Natural killer cell (primary cell): ENCODE results near the gene OXCT1. TPM values are rescaled to one million over a fixed set of nuclear protein-coding genes. Genes with fewer than 3 reads are reported as not detected.

Experiments used
- ATAC-seq, 3 donors: fragments of 150-1000 bp in 2 of 3; fragments of 200-7000 bp in 1 of 3; cut with Tn5 transposase; 1 replicate in 1 of 3; 2 replicates in 2 of 3; pipeline ENCODE4 v1.10.0; 2021; ENCODE audit warnings: mild to moderate bottlenecking in 2 of 3, moderate library complexity in 2 of 3
- DNase-seq, 2 donors: peaks; one replicate each; pipeline versions ENCODE4 v3.0.0 to v3.0.0-alpha.2; 2013 to 2021; ENCODE audit warnings: mixed read lengths in 1 of 2
- H3K27ac ChIP-seq: one replicate; pipeline ENCODE4 v1.5.1; 2013; ENCODE audit warnings: mild to moderate bottlenecking, low read length
- H3K27me3 ChIP-seq: one replicate; pipeline ENCODE4 v1.6.1; 2013; ENCODE audit warnings: low read length; ENCODE audit not compliant: control insufficient read depth, insufficient read depth
- H3K36me3 ChIP-seq: one replicate; pipeline ENCODE4 v1.6.1; 2013; ENCODE audit warnings: low read length; ENCODE audit not compliant: control insufficient read depth, insufficient read depth
- H3K4me1 ChIP-seq: one replicate; pipeline ENCODE4 v1.6.1; 2013; ENCODE audit warnings: low read length; ENCODE audit not compliant: control insufficient read depth, insufficient read depth
- H3K4me3 ChIP-seq: one replicate; pipeline ENCODE4 v1.5.1; 2013; ENCODE audit warnings: low read length
- H3K9me3 ChIP-seq: one replicate; pipeline ENCODE4 v1.6.1; 2013; ENCODE audit warnings: low read length; ENCODE audit not compliant: control insufficient read depth, insufficient read depth
- H3K27ac Mint-ChIP-seq, 2 donors: one replicate each; pipeline ENCODE4 v1.8.0; 2022; ENCODE audit warnings: mild to moderate bottlenecking in 2 of 2, mixed read lengths in 2 of 2, moderate library complexity in 1 of 2
- H3K27me3 Mint-ChIP-seq, 2 donors: one replicate each; pipeline ENCODE4 v1.8.0; 2022; ENCODE audit warnings: low read depth in 2 of 2, mixed read lengths in 2 of 2
- H3K36me3 Mint-ChIP-seq: one replicate; pipeline ENCODE4 v1.8.0; 2022; ENCODE audit warnings: mixed read lengths
- H3K4me1 Mint-ChIP-seq, 2 donors: one replicate each; pipeline ENCODE4 v1.8.0; 2022; ENCODE audit warnings: mixed read lengths in 2 of 2
- H3K4me3 Mint-ChIP-seq: one replicate; pipeline ENCODE4 v1.8.0; 2022; ENCODE audit warnings: mild to moderate bottlenecking, moderate library complexity, mixed read lengths
- H3K9me3 Mint-ChIP-seq, 2 donors: one replicate each; pipeline ENCODE4 v1.8.0; 2022; ENCODE audit warnings: mixed read lengths in 2 of 2
- WGBS: methylation state at CpG from one replicate; pipeline ENCODE4 v1.1.7; 2013; ENCODE audit warnings: missing lambda C conversion rate; ENCODE audit not compliant: insufficient coverage; 5-methylcytosine and 5-hydroxymethylcytosine counted together
- intact Hi-C: fragments of 100-400 bp; cut with micrococcal nuclease; formaldehyde crosslinking; loops from one replicate; pipeline ENCODE4 v1.14.2; 2022
- total RNA-seq, 4 donors: library from RNA; stranded (reverse); fragments of 120-200 nt in 1 of 4; gene quantifications; one replicate each; pipeline versions ENCODE4 v1.2.3 to v1.2.4, GENCODE V29; 2013 to 2022
- TF ChIP-seq, protein P1 (sequence below): fragments of 200-600 bp; IDR thresholded peaks from one replicate; pipeline ENCODE4 v1.8.0; 2022; ENCODE audit warnings: antibody characterized with exemption

Gene OXCT1
- total RNA-seq, 3 donors from 2014 or later (not counting 1 experiment from before 2014, with no cell fraction given) = 17.1 to 19.9 (median 18.0) TPM

DNA sequence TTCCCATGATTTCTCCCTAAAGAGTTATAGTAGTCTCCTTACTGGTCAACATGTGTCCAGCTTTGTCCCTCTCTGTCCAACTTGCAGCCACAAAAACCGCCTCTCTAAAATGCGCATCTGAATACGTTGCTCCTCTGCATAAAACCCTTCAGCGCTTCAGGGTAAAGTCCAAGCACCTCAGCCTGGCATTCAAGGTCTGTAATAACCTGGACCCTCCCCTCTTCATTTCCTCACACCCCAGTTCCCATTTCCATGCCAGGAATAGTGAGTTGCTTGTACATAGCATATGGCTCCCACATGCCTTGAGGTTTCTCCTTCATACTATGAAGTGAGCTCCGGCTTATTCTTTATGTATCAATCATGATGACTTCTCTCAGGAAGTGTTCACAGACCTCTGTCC lies 101.5 kb downstream of the OXCT1 start:
- intact Hi-C loops = no loop called here
- Mint-ChIP-seq H3K9me3 (no peaks in the 10 kb centered on the region), H3K36me3 (peaks cover 6% of the 10 kb centered on the region), H3K27ac (no peak overlapping the region), H3K4me1 (peaks cover 12 to 20% of the 10 kb centered on the region in 2 donors), H3K4me3 (no peak overlapping the region), H3K27me3 (no peaks in the 10 kb centered on the region)
- WGBS = 98% methylated on average over 5 of the region's 5 CpGs
- no peaks in the 10 kb centered on the region for H3K4me1 ChIP-seq
- no peaks in the 10 kb centered on the region for H3K27me3 ChIP-seq
- no peak overlapping the region for H3K4me3 ChIP-seq
- no peaks in the 10 kb centered on the region for H3K9me3 ChIP-seq
- no peak for DNase-seq
- no peak for ATAC-seq
- TF ChIP-seq, protein P1, sequence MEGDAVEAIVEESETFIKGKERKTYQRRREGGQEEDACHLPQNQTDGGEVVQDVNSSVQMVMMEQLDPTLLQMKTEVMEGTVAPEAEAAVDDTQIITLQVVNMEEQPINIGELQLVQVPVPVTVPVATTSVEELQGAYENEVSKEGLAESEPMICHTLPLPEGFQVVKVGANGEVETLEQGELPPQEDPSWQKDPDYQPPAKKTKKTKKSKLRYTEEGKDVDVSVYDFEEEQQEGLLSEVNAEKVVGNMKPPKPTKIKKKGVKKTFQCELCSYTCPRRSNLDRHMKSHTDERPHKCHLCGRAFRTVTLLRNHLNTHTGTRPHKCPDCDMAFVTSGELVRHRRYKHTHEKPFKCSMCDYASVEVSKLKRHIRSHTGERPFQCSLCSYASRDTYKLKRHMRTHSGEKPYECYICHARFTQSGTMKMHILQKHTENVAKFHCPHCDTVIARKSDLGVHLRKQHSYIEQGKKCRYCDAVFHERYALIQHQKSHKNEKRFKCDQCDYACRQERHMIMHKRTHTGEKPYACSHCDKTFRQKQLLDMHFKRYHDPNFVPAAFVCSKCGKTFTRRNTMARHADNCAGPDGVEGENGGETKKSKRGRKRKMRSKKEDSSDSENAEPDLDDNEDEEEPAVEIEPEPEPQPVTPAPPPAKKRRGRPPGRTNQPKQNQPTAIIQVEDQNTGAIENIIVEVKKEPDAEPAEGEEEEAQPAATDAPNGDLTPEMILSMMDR = no peak
- H3K36me3 ChIP-seq = no peaks in the 10 kb centered on the region
- no peak overlapping the region for H3K27ac ChIP-seq

- Mint-ChIP-seq H3K27me3 (no peaks in the 10 kb centered on the region), H3K4me1 (peaks cover 0 to 16% of the 10 kb centered on the region in 2 donors), H3K4me3 (no peak overlapping the region), H3K27ac (no peak overlapping the region), H3K36me3 (peaks cover 6% of the 10 kb centered on the region), H3K9me3 (no peaks in the 10 kb centered on the region)
- H3K4me1 ChIP-seq = no peaks in the 10 kb centered on the region
- H3K36me3 ChIP-seq = peaks cover 14% of the 10 kb centered on the region
- no peak for ATAC-seq
- no peaks in the 10 kb centered on the region for H3K27me3 ChIP-seq
- DNase-seq = no peak
- TF ChIP-seq, protein P1 = no peak
- intact Hi-C loops = no loop called here
- H3K4me3 ChIP-seq = no peak overlapping the region
- no peaks in the 10 kb centered on the region for H3K9me3 ChIP-seq
- no peak overlapping the region for H3K27ac ChIP-seq
Observed at GRCh38 chr5:41764650-41765049, 105.6 kb downstream of the OXCT1 start.

DNA sequence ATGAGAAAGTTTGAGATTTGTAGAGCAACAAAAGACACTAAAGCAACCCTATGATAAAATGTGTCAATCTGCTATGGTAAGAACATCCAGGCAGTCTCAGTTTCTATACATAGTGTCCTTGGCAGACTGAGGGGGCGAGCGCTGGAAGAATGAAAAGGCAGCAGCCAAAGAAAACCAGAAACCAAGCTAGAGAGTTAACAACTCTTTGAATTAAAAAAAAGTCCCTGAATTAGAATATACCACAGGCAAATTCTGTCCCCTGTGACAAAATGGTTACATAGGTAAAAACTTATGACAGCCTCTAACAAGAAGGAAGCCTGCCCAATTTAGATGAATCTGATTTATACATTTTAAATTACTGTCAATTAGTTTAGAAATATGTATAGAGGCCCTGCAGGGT lies 106.7 kb downstream of the OXCT1 start:
- Mint-ChIP-seq H3K9me3 (no peaks in the 10 kb centered on the region), H3K4me3 (no peak overlapping the region), H3K4me1 (peaks cover 0 to 13% of the 10 kb centered on the region in 2 donors), H3K27me3 (no peaks in the 10 kb centered on the region), H3K27ac (no peak overlapping the region), H3K36me3 (peaks cover 6% of the 10 kb centered on the region)
- TF ChIP-seq, protein P1 = no peak
- intact Hi-C loops = no loop called here
- no peak for DNase-seq
- H3K9me3 ChIP-seq = no peaks in the 10 kb centered on the region
- H3K27me3 ChIP-seq = no peaks in the 10 kb centered on the region
- no peak overlapping the region for H3K4me3 ChIP-seq
- no peak for ATAC-seq
- H3K36me3 ChIP-seq = peaks cover 25% of the 10 kb centered on the region
- WGBS = 80% methylated on average over 2 of the region's 2 CpGs
- no peaks in the 10 kb centered on the region for H3K4me1 ChIP-seq
- H3K27ac ChIP-seq = no peak overlapping the region

DNA sequence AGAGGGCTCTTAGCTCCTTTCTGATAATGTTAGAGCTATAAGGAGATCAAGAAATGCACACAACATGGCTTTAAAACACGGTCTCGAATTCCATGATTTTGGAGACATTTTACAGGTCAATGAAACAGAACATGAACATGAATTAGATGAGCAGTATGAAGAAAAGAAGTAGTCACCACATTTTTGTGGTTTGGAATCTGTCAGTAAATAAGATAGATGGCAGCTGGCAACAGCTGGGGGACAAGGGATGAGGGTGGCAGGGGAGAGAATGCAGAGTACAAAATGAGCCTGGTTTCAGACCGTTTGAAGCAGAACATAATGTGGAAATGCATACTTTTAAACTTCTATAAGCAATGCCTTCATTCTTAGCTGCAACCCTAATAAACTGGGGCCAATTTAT lies 107.1 kb downstream of the OXCT1 start:
- H3K4me3 ChIP-seq = no peak overlapping the region
- no peaks in the 10 kb centered on the region for H3K27me3 Mint-ChIP-seq
- no peak overlapping the region for H3K4me3 Mint-ChIP-seq
- no peaks in the 10 kb centered on the region for H3K27me3 ChIP-seq
- H3K9me3 Mint-ChIP-seq = no peaks in the 10 kb centered on the region
- TF ChIP-seq, protein P1 = no peak
- 95% methylated on average over 2 of the region's 3 CpGs for WGBS
- H3K4me1 Mint-ChIP-seq = peaks cover 0 to 9% of the 10 kb centered on the region in 2 donors
- H3K27ac Mint-ChIP-seq = no peak overlapping the region
- no peaks in the 10 kb centered on the region for H3K9me3 ChIP-seq
- no peak for ATAC-seq
- peaks cover 28% of the 10 kb centered on the region for H3K36me3 ChIP-seq
- no peak overlapping the region for H3K27ac ChIP-seq
- intact Hi-C loops = no loop called here
- no peaks in the 10 kb centered on the region for H3K4me1 ChIP-seq
- peaks cover 6% of the 10 kb centered on the region for H3K36me3 Mint-ChIP-seq
- no peak for DNase-seq
